GM23248 (cell line): Measurements from ENCODE around the gene SLC2A6.

Experiments
- EZH2 ChIP-seq: fragments of 200-600 bp; sonication (generic); IDR thresholded peaks from 2 replicates; pipeline ENCODE4 v1.6.1; 2018; ENCODE audit warnings: antibody characterized with exemption, mild to moderate bottlenecking; ENCODE audit not compliant: insufficient read depth, poor library complexity, severe bottlenecking
- EZH2phosphoT487 ChIP-seq: fragments of 200-600 bp; sonication (generic); IDR thresholded peaks from 2 replicates; pipeline ENCODE4 v1.6.1; 2018; ENCODE audit warnings: antibody characterized with exemption, moderate library complexity, mild to moderate bottlenecking, low read depth; ENCODE audit not compliant: insufficient read depth

DNA sequence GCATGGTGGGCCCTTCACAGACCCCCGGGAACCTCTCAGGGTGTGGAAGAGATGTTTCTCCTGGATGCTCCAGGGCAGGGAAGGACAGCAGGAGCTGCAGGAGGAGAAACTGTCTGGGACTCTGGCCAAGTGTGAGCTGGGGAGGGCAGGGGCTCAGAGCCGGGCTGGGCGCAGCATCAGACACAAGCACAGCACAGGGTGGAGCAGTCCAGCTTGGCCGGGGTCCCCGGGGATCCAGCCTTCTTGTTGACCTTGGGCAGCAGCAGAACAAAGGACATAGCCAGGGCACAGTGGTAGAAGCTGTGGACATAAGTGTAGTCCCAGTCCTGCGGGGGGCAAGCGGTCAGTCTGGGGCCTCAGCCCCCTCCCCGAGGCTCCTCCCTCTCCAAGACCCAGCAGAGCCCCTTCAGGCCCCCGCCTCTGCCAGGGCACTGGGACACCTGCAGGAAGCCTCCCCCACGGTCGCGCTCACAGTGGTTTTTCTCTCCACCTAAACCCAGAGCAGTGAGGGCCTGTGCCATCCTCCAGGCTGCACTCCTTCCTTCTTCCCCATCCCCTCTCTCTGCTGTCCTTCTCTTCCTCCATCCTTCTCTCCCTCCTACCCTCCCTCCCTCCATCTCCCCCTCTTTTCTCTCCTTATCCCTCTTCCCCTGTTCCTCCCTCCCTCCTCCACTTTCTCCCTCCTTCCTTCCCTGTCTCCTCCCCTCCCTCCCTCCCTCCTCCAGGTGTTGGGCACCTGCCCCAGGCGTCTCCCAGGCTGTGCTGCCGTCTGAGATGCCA is 35.8 kb upstream of the SLC2A6 start:
- TF ChIP-seq EZH2: no peak
- TF ChIP-seq EZH2phosphoT487: no peak
